Measurements from ENCODE around the gene EXOSC3. TPM values are rescaled to one million over a fixed set of nuclear protein-coding genes. Genes with fewer than 3 reads are reported as not detected.

Gene EXOSC3
- total and polyA plus RNA-seq, 9 of the 15 experiments (the other 6 are each of a cell fraction or from before 2014, with no cell fraction given), result 18.5 to 266 (median 114) TPM

DNA sequence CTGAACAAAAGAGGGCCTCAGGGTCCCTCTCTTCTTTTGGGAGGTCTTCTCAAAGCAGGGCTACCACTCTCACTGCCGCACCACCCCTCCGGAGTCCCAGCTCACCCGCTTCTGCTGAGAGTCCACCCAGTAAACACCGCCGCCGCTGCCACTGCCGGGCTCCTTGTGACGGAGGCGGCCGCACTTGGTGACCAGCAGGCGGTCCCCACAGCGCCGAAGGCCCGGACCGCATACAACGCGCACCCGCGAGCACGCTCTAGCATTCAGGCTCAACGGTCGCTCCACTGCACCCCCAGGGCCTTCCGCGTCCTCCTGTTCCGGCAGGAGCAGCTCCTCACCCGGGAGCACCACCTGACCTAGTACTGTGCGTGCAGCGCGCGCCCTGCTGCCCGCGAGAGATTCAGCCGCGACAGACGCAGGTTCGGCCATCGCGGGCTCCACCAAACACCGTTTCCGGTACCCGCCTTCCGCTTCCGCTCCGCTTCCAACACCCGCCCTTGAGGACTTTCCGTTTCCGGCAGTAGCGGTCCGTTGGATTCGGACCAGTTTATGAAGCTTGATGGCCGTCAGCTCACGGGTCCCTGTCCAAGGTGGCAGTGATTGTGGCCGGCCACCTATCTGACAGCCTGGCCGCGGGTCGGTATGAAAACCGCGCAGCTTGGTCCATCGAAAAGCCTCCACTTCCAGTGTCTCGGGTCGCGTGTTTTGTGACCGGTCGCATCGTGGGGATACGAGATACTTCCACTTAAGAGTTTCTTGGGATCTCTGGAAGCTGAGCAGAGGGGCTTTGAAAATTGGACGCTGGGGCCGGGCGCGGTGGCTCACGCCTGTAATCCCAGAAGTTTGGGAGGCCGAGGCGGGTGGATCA lies at the start of gene EXOSC3 (continued):
- TF ChIP-seq, protein P1, sequence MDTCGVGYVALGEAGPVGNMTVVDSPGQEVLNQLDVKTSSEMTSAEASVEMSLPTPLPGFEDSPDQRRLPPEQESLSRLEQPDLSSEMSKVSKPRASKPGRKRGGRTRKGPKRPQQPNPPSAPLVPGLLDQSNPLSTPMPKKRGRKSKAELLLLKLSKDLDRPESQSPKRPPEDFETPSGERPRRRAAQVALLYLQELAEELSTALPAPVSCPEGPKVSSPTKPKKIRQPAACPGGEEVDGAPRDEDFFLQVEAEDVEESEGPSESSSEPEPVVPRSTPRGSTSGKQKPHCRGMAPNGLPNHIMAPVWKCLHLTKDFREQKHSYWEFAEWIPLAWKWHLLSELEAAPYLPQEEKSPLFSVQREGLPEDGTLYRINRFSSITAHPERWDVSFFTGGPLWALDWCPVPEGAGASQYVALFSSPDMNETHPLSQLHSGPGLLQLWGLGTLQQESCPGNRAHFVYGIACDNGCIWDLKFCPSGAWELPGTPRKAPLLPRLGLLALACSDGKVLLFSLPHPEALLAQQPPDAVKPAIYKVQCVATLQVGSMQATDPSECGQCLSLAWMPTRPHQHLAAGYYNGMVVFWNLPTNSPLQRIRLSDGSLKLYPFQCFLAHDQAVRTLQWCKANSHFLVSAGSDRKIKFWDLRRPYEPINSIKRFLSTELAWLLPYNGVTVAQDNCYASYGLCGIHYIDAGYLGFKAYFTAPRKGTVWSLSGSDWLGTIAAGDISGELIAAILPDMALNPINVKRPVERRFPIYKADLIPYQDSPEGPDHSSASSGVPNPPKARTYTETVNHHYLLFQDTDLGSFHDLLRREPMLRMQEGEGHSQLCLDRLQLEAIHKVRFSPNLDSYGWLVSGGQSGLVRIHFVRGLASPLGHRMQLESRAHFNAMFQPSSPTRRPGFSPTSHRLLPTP (IDR thresholded peaks at IDR 0.05; ENCODE audit: borderline replicate concordance, extremely low read depth, insufficient read length), result no peak
- TF ChIP-seq YY1 (IDR thresholded peaks at IDR 0.05; ENCODE audit: borderline replicate concordance in 1 of 3, control insufficient read depth in 1 of 3, extremely low read depth in 1 of 3, insufficient read depth in 3 of 3, insufficient read length in 1 of 3, insufficient replicate concordance in 2 of 3, low read depth in 1 of 3, low read length in 2 of 3) (peak; percentile 84 to 93 (median 88)), BHLHE40 (IDR thresholded peaks at IDR 0.05; ENCODE audit: low read length) (peak; percentile 21; the same call in 1 of the 2 replicates), ZNF41 (CRISPR knock-in tag; conservative IDR thresholded peaks at IDR 0.05) (no peak), ZSCAN29 (IDR thresholded peaks at IDR 0.05) (no peak), GABPB1 (CRISPR knock-in tag; IDR thresholded peaks at IDR 0.05) (peak; percentile 98), ZFP36 (IDR thresholded peaks at IDR 0.05; ENCODE audit: low read depth, low read length, partially characterized antibody) (no peak), HNRNPK (IDR thresholded peaks at IDR 0.05; ENCODE audit: low read depth, low read length, poor library complexity, severe bottlenecking) (no peak), CBX5 (IDR thresholded peaks at IDR 0.05; ENCODE audit: borderline replicate concordance, low read depth) (0 out of 2 replicates have a peak, but pooled peaks have one; percentile 27), SOX6 (IDR thresholded peaks at IDR 0.05) (peak; percentile 71), TCFL5 (CRISPR knock-in tag; conservative IDR thresholded peaks at IDR 0.05) (no peak), TAF9B (IDR thresholded peaks at IDR 0.05; ENCODE audit: partially characterized antibody) (peak; percentile 94)
- TF ChIP-seq, protein P2, sequence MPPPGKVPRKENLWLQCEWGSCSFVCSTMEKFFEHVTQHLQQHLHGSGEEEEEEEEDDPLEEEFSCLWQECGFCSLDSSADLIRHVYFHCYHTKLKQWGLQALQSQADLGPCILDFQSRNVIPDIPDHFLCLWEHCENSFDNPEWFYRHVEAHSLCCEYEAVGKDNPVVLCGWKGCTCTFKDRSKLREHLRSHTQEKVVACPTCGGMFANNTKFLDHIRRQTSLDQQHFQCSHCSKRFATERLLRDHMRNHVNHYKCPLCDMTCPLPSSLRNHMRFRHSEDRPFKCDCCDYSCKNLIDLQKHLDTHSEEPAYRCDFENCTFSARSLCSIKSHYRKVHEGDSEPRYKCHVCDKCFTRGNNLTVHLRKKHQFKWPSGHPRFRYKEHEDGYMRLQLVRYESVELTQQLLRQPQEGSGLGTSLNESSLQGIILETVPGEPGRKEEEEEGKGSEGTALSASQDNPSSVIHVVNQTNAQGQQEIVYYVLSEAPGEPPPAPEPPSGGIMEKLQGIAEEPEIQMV (tag; conservative IDR thresholded peaks at IDR 0.05; ENCODE audit: low read depth), result no peak
- TF ChIP-seq, protein P3, sequence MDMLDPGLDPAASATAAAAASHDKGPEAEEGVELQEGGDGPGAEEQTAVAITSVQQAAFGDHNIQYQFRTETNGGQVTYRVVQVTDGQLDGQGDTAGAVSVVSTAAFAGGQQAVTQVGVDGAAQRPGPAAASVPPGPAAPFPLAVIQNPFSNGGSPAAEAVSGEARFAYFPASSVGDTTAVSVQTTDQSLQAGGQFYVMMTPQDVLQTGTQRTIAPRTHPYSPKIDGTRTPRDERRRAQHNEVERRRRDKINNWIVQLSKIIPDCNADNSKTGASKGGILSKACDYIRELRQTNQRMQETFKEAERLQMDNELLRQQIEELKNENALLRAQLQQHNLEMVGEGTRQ (CRISPR knock-in tag; IDR thresholded peaks at IDR 0.05), result peak; percentile 51; the same call in 1 of the 2 replicates
- TF ChIP-seq, protein P4, sequence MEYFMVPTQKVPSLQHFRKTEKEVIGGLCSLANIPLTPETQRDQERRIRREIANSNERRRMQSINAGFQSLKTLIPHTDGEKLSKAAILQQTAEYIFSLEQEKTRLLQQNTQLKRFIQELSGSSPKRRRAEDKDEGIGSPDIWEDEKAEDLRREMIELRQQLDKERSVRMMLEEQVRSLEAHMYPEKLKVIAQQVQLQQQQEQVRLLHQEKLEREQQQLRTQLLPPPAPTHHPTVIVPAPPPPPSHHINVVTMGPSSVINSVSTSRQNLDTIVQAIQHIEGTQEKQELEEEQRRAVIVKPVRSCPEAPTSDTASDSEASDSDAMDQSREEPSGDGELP (CRISPR knock-in tag; IDR thresholded peaks at IDR 0.05; ENCODE audit: borderline replicate concordance), result peak; percentile 91
- TF ChIP-seq, protein P5, sequence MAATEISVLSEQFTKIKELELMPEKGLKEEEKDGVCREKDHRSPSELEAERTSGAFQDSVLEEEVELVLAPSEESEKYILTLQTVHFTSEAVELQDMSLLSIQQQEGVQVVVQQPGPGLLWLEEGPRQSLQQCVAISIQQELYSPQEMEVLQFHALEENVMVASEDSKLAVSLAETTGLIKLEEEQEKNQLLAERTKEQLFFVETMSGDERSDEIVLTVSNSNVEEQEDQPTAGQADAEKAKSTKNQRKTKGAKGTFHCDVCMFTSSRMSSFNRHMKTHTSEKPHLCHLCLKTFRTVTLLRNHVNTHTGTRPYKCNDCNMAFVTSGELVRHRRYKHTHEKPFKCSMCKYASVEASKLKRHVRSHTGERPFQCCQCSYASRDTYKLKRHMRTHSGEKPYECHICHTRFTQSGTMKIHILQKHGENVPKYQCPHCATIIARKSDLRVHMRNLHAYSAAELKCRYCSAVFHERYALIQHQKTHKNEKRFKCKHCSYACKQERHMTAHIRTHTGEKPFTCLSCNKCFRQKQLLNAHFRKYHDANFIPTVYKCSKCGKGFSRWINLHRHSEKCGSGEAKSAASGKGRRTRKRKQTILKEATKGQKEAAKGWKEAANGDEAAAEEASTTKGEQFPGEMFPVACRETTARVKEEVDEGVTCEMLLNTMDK (IDR thresholded peaks at IDR 0.05; ENCODE audit: borderline replicate concordance, insufficient read depth, low read depth, low read length, poor library complexity, severe bottlenecking), result peak; percentile 45

All from K562 (cell line).